ENCODE measurements around the gene C16orf92. TPM values are rescaled to one million over a fixed set of nuclear protein-coding genes. Genes with fewer than 3 reads are reported as not detected.

C16orf92 gene
- total RNA-seq, 1 donor from 2014 or later: not detected

- Histone ChIP-seq H3K4me3 (ENCODE audit: low read depth, low read length) (no peak overlapping the region), H3K27me3 (ENCODE audit: control insufficient read depth, insufficient read depth, low read length) (peaks cover 62% of the 10 kb centered on the region), H3K36me3 (ENCODE audit: control insufficient read depth, insufficient read depth, low read length) (no peaks in the 10 kb centered on the region)
- DNase-seq (ENCODE audit: low read depth): no peak
- no peak for TF ChIP-seq CTCF (IDR thresholded peaks at IDR 0.05; ENCODE audit: insufficient read depth, low read length, poor library complexity, severe bottlenecking)
Observed at GRCh38 chr16:30027588-30028437, 4.8 kb downstream of the C16orf92 start.

- no peak for DNase-seq (ENCODE audit: low read depth)
- no peak for TF ChIP-seq CTCF (IDR thresholded peaks at IDR 0.05; ENCODE audit: insufficient read depth, low read length, poor library complexity, severe bottlenecking)
- Histone ChIP-seq H3K27me3 (ENCODE audit: control insufficient read depth, insufficient read depth, low read length) (peaks cover 65% of the 10 kb centered on the region), H3K4me3 (ENCODE audit: low read depth, low read length) (no peak overlapping the region), H3K36me3 (ENCODE audit: control insufficient read depth, insufficient read depth, low read length) (no peaks in the 10 kb centered on the region)
Observed at GRCh38 chr16:30028438-30029076, 5.6 kb downstream of the C16orf92 start.

GRCh38 chr16:30030011-30030685 is 7.2 kb downstream of the C16orf92 start:
- no peaks in the 10 kb centered on the region for H3K36me3 ChIP-seq (ENCODE audit: control insufficient read depth, insufficient read depth, low read length)
- H3K4me3 ChIP-seq (ENCODE audit: low read depth, low read length): no peak overlapping the region
- peaks cover 63% of the 10 kb centered on the region for H3K27me3 ChIP-seq (ENCODE audit: control insufficient read depth, insufficient read depth, low read length)
- TF ChIP-seq CTCF (IDR thresholded peaks at IDR 0.05; ENCODE audit: insufficient read depth, low read length, poor library complexity, severe bottlenecking): no peak
- DNase-seq (ENCODE audit: low read depth): no peak

- TF ChIP-seq CTCF (IDR thresholded peaks at IDR 0.05; ENCODE audit: insufficient read depth, low read length, poor library complexity, severe bottlenecking): no peak
- no peak for DNase-seq (ENCODE audit: low read depth)
- Histone ChIP-seq H3K36me3 (ENCODE audit: control insufficient read depth, insufficient read depth, low read length) (no peaks in the 10 kb centered on the region), H3K27me3 (ENCODE audit: control insufficient read depth, insufficient read depth, low read length) (peaks cover 61% of the 10 kb centered on the region), H3K4me3 (ENCODE audit: low read depth, low read length) (peak within 1 kb of the TSS; percentile 5)
Observed at GRCh38 chr16:30030841-30031413, 7.9 kb downstream of the C16orf92 start, which contains the start of gene TLCD3B. TLCD3B (minus strand) TSS chr16:30031271; CDS start chr16:30030527, 744 bp downstream.

- DNase-seq (ENCODE audit: low read depth): no peak
- TF ChIP-seq CTCF (IDR thresholded peaks at IDR 0.05; ENCODE audit: insufficient read depth, low read length, poor library complexity, severe bottlenecking): no peak
- peaks cover 61% of the 10 kb centered on the region for H3K27me3 ChIP-seq (ENCODE audit: control insufficient read depth, insufficient read depth, low read length)
- no peaks in the 10 kb centered on the region for H3K36me3 ChIP-seq (ENCODE audit: control insufficient read depth, insufficient read depth, low read length)
- no peak overlapping the region for H3K4me3 ChIP-seq (ENCODE audit: low read depth, low read length)
Observed at GRCh38 chr16:30031477-30031918, 8.5 kb downstream of the C16orf92 start.
